C4-2B (cell line): ENCODE measurements around the gene ANXA2R.

ENCODE experiments used
- ZFX ChIP-seq: fragments of 450-650 bp; IDR thresholded peaks from 2 replicates; pipeline ENCODE4 v1.6.1; 2017
- TF ChIP-seq, protein P1 (sequence below): fragments of 450-650 bp; conservative IDR thresholded peaks from 2 replicates; pipeline ENCODE4 v1.5.1; 2017; ENCODE audit warnings: mild to moderate bottlenecking

DNA sequence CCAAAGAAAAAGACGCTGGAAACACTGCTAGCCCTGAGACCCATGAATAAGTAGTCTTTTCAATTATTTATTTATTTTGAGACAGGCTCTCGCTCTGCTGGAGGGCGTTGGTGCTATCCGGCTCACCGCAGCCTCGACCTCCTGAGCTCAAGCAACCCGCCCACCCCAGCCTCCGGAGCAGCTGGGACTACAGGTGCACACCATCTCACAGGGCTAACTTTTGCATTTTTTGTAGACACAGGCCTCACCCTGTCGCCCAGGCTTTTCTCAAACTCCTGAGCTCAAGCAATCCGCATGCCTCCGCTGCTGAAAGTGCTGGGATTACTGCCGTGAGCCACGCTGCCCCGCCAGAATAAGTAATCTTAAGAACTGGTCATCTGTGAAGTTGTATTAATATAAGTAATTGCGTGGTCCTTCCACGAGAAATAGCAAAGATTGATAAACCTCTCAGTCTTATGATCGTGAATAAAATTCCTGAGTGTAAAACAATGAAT lies 1.6 kb downstream of the ANXA2R start:
- TF ChIP-seq, protein P1, sequence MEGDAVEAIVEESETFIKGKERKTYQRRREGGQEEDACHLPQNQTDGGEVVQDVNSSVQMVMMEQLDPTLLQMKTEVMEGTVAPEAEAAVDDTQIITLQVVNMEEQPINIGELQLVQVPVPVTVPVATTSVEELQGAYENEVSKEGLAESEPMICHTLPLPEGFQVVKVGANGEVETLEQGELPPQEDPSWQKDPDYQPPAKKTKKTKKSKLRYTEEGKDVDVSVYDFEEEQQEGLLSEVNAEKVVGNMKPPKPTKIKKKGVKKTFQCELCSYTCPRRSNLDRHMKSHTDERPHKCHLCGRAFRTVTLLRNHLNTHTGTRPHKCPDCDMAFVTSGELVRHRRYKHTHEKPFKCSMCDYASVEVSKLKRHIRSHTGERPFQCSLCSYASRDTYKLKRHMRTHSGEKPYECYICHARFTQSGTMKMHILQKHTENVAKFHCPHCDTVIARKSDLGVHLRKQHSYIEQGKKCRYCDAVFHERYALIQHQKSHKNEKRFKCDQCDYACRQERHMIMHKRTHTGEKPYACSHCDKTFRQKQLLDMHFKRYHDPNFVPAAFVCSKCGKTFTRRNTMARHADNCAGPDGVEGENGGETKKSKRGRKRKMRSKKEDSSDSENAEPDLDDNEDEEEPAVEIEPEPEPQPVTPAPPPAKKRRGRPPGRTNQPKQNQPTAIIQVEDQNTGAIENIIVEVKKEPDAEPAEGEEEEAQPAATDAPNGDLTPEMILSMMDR: no peak
- no peak for TF ChIP-seq ZFX
